Activated CD4-positive, alpha-beta memory T cell treated with anti-CD3 and anti-CD28 coated beads for 36 hours (primary cell): ENCODE results near the gene LCN12. TPM values are rescaled to one million over a fixed set of nuclear protein-coding genes. Genes with fewer than 3 reads are reported as not detected.

Experiments
- CTCF ChIA-PET: fragments of 350-600 bp; sonication (Branson Sonifier 250); formaldehyde crosslinking; loops from one replicate; lab custom pipeline; 2021; ENCODE audit warnings: antibody characterized with exemption, inconsistent platforms; lab: Charles Lee
- POLR2A ChIA-PET: fragments of 350-600 bp; sonication (Branson Sonifier 250); formaldehyde crosslinking; loops from one replicate; lab custom pipeline; 2021; ENCODE audit warnings: antibody characterized with exemption; lab: Charles Lee
- DNase-seq: peaks from one replicate; pipeline ENCODE4 v3.0.0-alpha.2; 2020
- H3K27ac Mint-ChIP-seq: one replicate; pipeline ENCODE4 v1.8.0; 2021; ENCODE audit warnings: mixed read lengths
- H3K27me3 Mint-ChIP-seq: one replicate; pipeline ENCODE4 v1.8.0; 2021; ENCODE audit warnings: mixed read lengths
- H3K36me3 Mint-ChIP-seq: one replicate; pipeline ENCODE4 v1.8.0; 2021; ENCODE audit warnings: mixed read lengths
- H3K4me1 Mint-ChIP-seq: one replicate; pipeline ENCODE4 v1.8.0; 2021; ENCODE audit warnings: low read depth, mixed read lengths
- H3K4me3 Mint-ChIP-seq: one replicate; pipeline ENCODE4 v1.8.0; 2021; ENCODE audit warnings: mild to moderate bottlenecking, mixed read lengths
- H3K9me3 Mint-ChIP-seq: one replicate; pipeline ENCODE4 v1.8.0; 2021; ENCODE audit warnings: mixed read lengths
- intact Hi-C: fragments of 100-400 bp; cut with micrococcal nuclease; formaldehyde crosslinking; loops from one replicate; pipeline ENCODE4 v1.15.1; 2023
- total RNA-seq, 2 experiments: library from RNA; stranded (reverse); gene quantifications; one replicate each; pipeline ENCODE4 v1.2.3, GENCODE V29; 2021

Gene LCN12
- total RNA-seq, 2 experiments from 2014 or later, result 1.6 to 2.1 TPM

DNA sequence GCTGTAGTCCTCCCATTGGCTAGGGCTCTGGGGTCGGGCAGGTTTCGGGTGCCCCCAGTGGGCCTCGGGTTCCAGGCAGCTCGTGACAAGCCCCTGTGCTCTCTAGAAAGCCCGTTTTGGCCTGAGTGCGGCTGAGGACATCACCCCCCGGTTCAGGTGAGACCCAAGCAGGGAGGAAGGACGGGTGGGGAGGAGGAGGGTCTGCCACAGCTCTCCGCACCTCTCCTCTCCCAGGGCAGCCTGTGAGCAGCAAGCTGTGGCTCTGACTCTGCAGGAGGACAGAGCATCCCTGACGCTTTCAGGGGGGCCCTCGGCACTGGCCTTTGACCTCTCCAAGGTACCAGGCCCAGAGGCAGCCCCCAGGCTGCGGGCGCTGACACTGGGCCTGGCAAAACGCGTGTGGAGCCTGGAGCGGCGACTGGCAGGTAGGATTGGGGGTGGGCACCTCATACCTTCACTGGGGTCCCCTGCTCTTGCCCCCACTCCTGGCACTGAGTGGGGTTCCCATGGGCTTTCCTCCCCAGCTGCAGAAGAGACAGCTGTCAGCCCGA, 40.8 kb downstream of the LCN12 start:
- Mint-ChIP-seq H3K27me3 (peaks cover 5% of the 10 kb centered on the region), H3K27ac (peak overlapping the region; percentile 79), H3K36me3 (peaks cover 10% of the 10 kb centered on the region), H3K9me3 (no peaks in the 10 kb centered on the region), H3K4me1 (peaks cover 22% of the 10 kb centered on the region), H3K4me3 (peak overlapping the region; percentile 82)
- intact Hi-C loops, result loop anchor here (1.0 to 5.0 kb wide), 3 partner anchors 15 to 206 kb away; partner anchors contain the start of gene C8G
- CTCF ChIA-PET, result interaction anchor here (1.0 to 2.5 kb wide), 10 partner anchors 9 to 244 kb away, joined by 3 to 24 read pairs (median 5); partner anchors contain the start of genes ABCA2, AJM1, C8G and FBXW5
- POLR2A ChIA-PET, result interaction anchor here (1.0 to 3.1 kb wide), 5 partner anchors 15 to 265 kb away, joined by 3 to 12 read pairs (median 3); no protein-coding TSS in a partner anchor
- DNase-seq, result no peak

DNA sequence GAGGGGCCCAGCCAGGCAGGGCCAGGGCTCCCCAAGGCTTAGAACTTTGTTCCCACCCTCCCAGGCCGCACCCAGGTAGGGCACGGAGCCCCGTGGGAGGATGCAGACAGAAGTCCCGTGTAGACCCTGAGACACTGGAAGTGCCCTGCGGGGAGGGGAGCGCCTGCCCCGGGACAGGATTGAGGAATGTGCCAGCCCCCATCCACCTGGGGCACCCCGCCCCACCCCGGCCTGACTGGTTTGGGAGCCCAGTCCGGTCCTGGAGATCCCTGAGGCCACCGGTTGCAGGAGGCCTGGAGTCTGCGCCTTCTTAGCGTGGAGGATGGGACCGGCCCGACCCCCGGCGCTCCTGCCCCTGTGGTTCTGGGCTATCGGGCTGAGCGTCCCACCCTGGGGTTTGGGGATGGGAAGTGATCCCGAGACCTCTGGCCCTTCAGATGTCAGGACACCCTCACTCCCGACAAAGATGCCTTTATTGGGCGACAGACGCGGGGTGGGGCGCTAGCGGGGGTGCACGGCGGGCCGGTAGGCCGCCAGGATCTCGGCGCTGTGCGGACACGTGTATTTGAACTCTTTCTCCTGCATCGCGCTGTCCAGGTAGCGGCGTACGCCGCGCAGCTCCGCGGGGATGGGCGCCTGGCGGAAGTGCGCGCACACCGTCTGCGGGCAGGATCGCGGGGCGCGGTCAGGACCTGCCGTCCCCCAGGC, 42.3 kb downstream of the LCN12 start:
- peaks cover 7% of the 10 kb centered on the region for H3K27me3 Mint-ChIP-seq
- no peak overlapping the region for H3K4me3 Mint-ChIP-seq
- ChIA-PET CTCF (interaction anchor here (1.7 to 2.5 kb wide), 2 partner anchors 34 to 202 kb away, joined by 4 to 24 read pairs; partner anchors contain the start of gene ABCA2), POLR2A (interaction anchor here (1.0 kb wide), 1 partner anchor 73 kb away, joined by 3 read pairs; no protein-coding TSS in a partner anchor)
- no peak overlapping the region for H3K27ac Mint-ChIP-seq
- intact Hi-C loops, result loop anchor here (5.0 kb wide), 2 partner anchors 47 to 207 kb away; partner anchors contain the start of gene C8G
- peaks cover 31% of the 10 kb centered on the region for H3K4me1 Mint-ChIP-seq
- peaks cover 10% of the 10 kb centered on the region for H3K36me3 Mint-ChIP-seq
- no peaks in the 10 kb centered on the region for H3K9me3 Mint-ChIP-seq
- DNase-seq, result no peak

DNA sequence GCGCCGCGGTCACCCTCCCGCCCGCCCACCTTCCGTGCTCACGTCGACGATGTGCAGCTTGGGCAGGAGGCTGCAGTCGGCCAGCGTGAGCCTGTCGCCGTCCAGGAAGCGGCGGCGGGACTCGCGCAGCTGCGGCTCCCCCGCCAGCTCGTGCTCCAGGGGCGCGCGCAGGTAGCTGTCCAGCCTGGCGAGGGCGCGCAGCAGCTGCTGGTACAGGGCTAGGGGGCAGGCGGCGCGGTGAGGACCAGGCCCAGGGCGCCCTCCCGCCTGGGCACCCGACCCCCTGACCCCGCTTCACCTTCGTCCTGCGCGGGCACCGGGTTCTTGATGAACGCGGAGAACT, 42.8 kb downstream of the LCN12 start:
- Mint-ChIP-seq H3K4me3 (no peak overlapping the region), H3K27me3 (peaks cover 7% of the 10 kb centered on the region), H3K27ac (no peak overlapping the region), H3K4me1 (peaks cover 31% of the 10 kb centered on the region), H3K36me3 (peaks cover 10% of the 10 kb centered on the region), H3K9me3 (no peaks in the 10 kb centered on the region)
- ChIA-PET CTCF (interaction anchor here (1.7 kb wide), 1 partner anchor 202 kb away, joined by 4 read pairs; no protein-coding TSS in a partner anchor), POLR2A (no interaction called here)
- intact Hi-C loops, result loop anchor here (5.0 kb wide), 3 partner anchors 37 to 208 kb away; partner anchors contain the start of genes C8G and FUT7
- no peak for DNase-seq

DNA sequence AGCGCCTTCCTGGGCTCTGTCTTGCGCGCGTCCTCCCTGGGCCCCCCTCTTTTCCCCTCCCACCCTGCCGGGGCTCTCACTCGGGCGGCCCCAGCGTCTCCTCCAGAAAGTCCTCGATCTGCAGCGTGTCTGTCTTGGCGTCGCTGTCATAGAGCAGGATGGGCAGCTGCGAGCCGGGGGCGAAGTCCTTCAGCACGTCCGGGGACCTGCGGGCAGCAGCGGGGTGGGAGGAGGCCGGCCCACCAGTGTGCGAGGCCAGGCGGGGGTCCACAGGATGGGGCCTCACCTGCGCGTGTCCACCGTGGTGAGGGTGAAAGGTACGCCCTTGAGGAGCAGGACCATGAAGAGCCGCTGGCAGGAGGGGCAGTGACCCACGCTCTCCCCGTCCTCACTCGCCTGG, 43.3 kb downstream of the LCN12 start:
- Mint-ChIP-seq H3K4me1 (peaks cover 35% of the 10 kb centered on the region), H3K9me3 (no peaks in the 10 kb centered on the region), H3K27ac (no peak overlapping the region), H3K4me3 (no peak overlapping the region), H3K27me3 (peaks cover 7% of the 10 kb centered on the region), H3K36me3 (peaks cover 10% of the 10 kb centered on the region)
- ChIA-PET CTCF (interaction anchor here (1.4 to 1.6 kb wide), 2 partner anchors 10 to 47 kb away, joined by 4 to 5 read pairs; no protein-coding TSS in a partner anchor), POLR2A (interaction anchor here (1.0 kb wide), 1 partner anchor 32 kb away, joined by 3 read pairs; no protein-coding TSS in a partner anchor)
- no peak for DNase-seq
- intact Hi-C loops, result loop anchor here (5.0 kb wide), 1 partner anchor 37 kb away; the partner anchor contains the start of gene FUT7

DNA sequence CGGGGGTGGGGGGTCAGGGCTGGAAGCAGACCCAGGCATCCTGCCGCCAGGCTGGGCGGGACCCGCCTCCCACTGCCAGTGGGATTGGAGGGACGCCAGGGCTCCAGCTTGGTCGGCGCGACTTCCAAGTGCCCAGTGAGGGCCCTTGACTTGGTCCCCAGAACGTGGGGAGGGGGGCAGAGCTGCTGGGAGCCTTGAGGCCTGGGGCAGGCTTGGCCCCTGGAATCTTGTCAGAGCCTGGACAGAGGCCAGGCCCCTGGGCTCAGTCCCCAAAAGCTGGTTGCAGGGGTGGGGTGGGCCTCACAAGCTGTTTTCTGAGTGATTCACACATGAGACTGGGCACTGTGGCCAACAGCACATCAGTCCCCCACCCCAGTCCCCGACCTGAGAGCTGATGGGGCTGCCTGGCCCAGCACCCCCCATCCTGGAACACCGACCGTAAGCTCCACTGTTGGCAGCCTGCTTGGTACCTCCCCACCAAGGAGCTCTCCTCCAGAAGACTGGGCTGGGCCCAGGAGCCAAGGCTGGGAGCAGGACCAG, 43.8 kb downstream of the LCN12 start:
- intact Hi-C loops, result loop anchor here (5.0 kb wide), 1 partner anchor 36 kb away; the partner anchor contains the start of gene FUT7
- Mint-ChIP-seq H3K36me3 (peaks cover 10% of the 10 kb centered on the region), H3K4me1 (peaks cover 39% of the 10 kb centered on the region), H3K27me3 (peaks cover 7% of the 10 kb centered on the region), H3K4me3 (no peak overlapping the region), H3K9me3 (no peaks in the 10 kb centered on the region), H3K27ac (no peak overlapping the region)
- ChIA-PET POLR2A (interaction anchor here (0.8 to 1.0 kb wide), 2 partner anchors 31 to 110 kb away, joined by 3 read pairs; partner anchors contain the start of gene TRAF2), CTCF (interaction anchor here (0.8 to 1.8 kb wide), 7 partner anchors 9 to 208 kb away, joined by 3 to 15 read pairs (median 5); partner anchors contain the start of genes ABCA2 and AJM1)
- DNase-seq, result no peak

- H3K27me3 Mint-ChIP-seq, result peaks cover 7% of the 10 kb centered on the region
- H3K36me3 Mint-ChIP-seq, result peaks cover 10% of the 10 kb centered on the region
- ChIA-PET POLR2A (interaction anchor here (0.8 to 1.0 kb wide), 2 partner anchors 30 to 110 kb away, joined by 3 read pairs; partner anchors contain the start of gene TRAF2), CTCF (interaction anchor here (0.8 to 1.8 kb wide), 7 partner anchors 9 to 209 kb away, joined by 3 to 15 read pairs (median 5); partner anchors contain the start of genes ABCA2 and AJM1)
- peaks cover 39% of the 10 kb centered on the region for H3K4me1 Mint-ChIP-seq
- intact Hi-C loops, result loop anchor here (5.0 kb wide), 1 partner anchor 36 kb away; the partner anchor contains the start of gene FUT7
- H3K9me3 Mint-ChIP-seq, result no peaks in the 10 kb centered on the region
- DNase-seq, result peak; percentile 47
- no peak within 1 kb of the TSS for H3K27ac Mint-ChIP-seq
- no peak within 1 kb of the TSS for H3K4me3 Mint-ChIP-seq
These were observed 44.6 kb downstream of the LCN12 start, which contains the start of gene CLIC3 for GRCh38 chr9:136996361-136997292. Gene CLIC3, minus strand, starts transcription at chr9:136996568. Its CDS starts 25 bp downstream, at chr9:136996543.

- Mint-ChIP-seq H3K36me3 (peaks cover 10% of the 10 kb centered on the region), H3K4me1 (peaks cover 39% of the 10 kb centered on the region), H3K27ac (no peak overlapping the region), H3K4me3 (no peak overlapping the region), H3K27me3 (peaks cover 7% of the 10 kb centered on the region), H3K9me3 (no peaks in the 10 kb centered on the region)
- no peak for DNase-seq
- CTCF ChIA-PET, result interaction anchor here (1.4 to 1.8 kb wide), 2 partner anchors 22 to 38 kb away, joined by 8 to 15 read pairs; no protein-coding TSS in a partner anchor
- intact Hi-C loops, result loop anchor here (5.0 kb wide), 1 partner anchor 35 kb away; the partner anchor contains the start of gene FUT7
- POLR2A ChIA-PET, result interaction anchor here (0.7 kb wide), 1 partner anchor 130 kb away, joined by 3 read pairs; no protein-coding TSS in a partner anchor
These were observed 45.3 kb downstream of the LCN12 start for GRCh38 chr9:136997371-136997770.

GRCh38 chr9:136997830-136998234, 45.8 kb downstream of the LCN12 start:
- POLR2A ChIA-PET, result interaction anchor here (0.7 kb wide), 1 partner anchor 129 kb away, joined by 3 read pairs; no protein-coding TSS in a partner anchor
- peak overlapping the region; percentile 3 for H3K4me3 Mint-ChIP-seq
- peak; percentile 56 for DNase-seq

GRCh38 chr9:137000177-137000930, 48.3 kb downstream of the LCN12 start:
- peaks cover 30% of the 10 kb centered on the region for H3K4me1 Mint-ChIP-seq
- POLR2A ChIA-PET, result interaction anchor here (1.1 to 1.3 kb wide), 2 partner anchors 35 to 114 kb away, joined by 3 to 4 read pairs; partner anchors contain the start of gene TRAF2
- intact Hi-C loops, result no loop called here
- DNase-seq, result peak; percentile 69
- no peak overlapping the region for H3K4me3 Mint-ChIP-seq
- peaks cover 7% of the 10 kb centered on the region for H3K27me3 Mint-ChIP-seq
- no peaks in the 10 kb centered on the region for H3K9me3 Mint-ChIP-seq
- H3K27ac Mint-ChIP-seq, result peak overlapping the region; percentile 54
- CTCF ChIA-PET, result interaction anchor here (0.6 to 1.7 kb wide), 6 partner anchors 22 to 158 kb away, joined by 3 to 21 read pairs (median 4); partner anchors contain the start of gene AJM1
- no peaks in the 10 kb centered on the region for H3K36me3 Mint-ChIP-seq

More at GRCh38 chr9:136997830-136998234, 45.8 kb downstream of the LCN12 start:
- H3K27me3 Mint-ChIP-seq, result peaks cover 7% of the 10 kb centered on the region
- H3K27ac Mint-ChIP-seq, result peak overlapping the region; percentile 46
- H3K36me3 Mint-ChIP-seq, result peaks cover 10% of the 10 kb centered on the region
- CTCF ChIA-PET, result no interaction called here
- intact Hi-C loops, result loop anchor here (5.0 kb wide), 1 partner anchor 34 kb away; the partner anchor contains the start of gene FUT7
- peaks cover 39% of the 10 kb centered on the region for H3K4me1 Mint-ChIP-seq
- no peaks in the 10 kb centered on the region for H3K9me3 Mint-ChIP-seq
